ENCODE data around the gene FAM117B. TPM values are rescaled to one million over a fixed set of nuclear protein-coding genes. Genes with fewer than 3 reads are reported as not detected.

Gene FAM117B
- polyA plus RNA-seq, 4 donors = 1.4 to 15.0 (median 3.1) TPM

- no peak overlapping the region for H3K4me3 ChIP-seq (ENCODE audit: low read depth in 1 of 3, low read length in 3 of 3)
- no peaks in the 10 kb centered on the region for H3K4me1 ChIP-seq (ENCODE audit: control insufficient read depth in 3 of 3, insufficient read depth in 2 of 3, low read depth in 1 of 3, low read length in 2 of 3)
- H3K27me3 ChIP-seq (ENCODE audit: control insufficient read depth in 3 of 3, insufficient read depth in 3 of 3, low read length in 3 of 3) = no peaks in the 10 kb centered on the region
- H3K27ac ChIP-seq (ENCODE audit: low read depth in 1 of 3, low read length in 2 of 3) = no peak overlapping the region
- peaks cover 0 to 5% (median 0%) of the 10 kb centered on the region in 3 donors for H3K36me3 ChIP-seq (ENCODE audit: control insufficient read depth in 3 of 3, insufficient read depth in 2 of 3, low read depth in 1 of 3, low read length in 3 of 3)
- H3K9me3 ChIP-seq (ENCODE audit: control insufficient read depth in 2 of 2, insufficient read depth in 1 of 2, low read depth in 1 of 2, low read length in 1 of 2) = peaks cover 0 to 27% of the 10 kb centered on the region in 2 donors
- 72 to 85% (median 80%) methylated on average over 3 of the region's 3 CpGs for WGBS, 3 donors
- DNase-seq (no peak), FAIRE-seq (no peak)
Measured at GRCh38 chr2:202679980-202680379, 45.2 kb downstream of the FAM117B start.

GRCh38 chr2:202680512-202680911 lies 45.7 kb downstream of the FAM117B start:
- 82 to 98% (median 89%) methylated on average over 1 of the region's 1 CpG for WGBS, 3 donors

GRCh38 chr2:202681688-202682205 lies 47.0 kb downstream of the FAM117B start:
- no peak for FAIRE-seq
- H3K4me1 ChIP-seq (ENCODE audit: control insufficient read depth in 3 of 3, insufficient read depth in 2 of 3, low read depth in 1 of 3, low read length in 2 of 3) = no peaks in the 10 kb centered on the region
- peaks cover 0 to 22% of the 10 kb centered on the region in 2 donors for H3K9me3 ChIP-seq (ENCODE audit: control insufficient read depth in 2 of 2, insufficient read depth in 1 of 2, low read depth in 1 of 2, low read length in 1 of 2)
- no peak for DNase-seq
- 91 to 95% (median 94%) methylated on average over 9 of the region's 9 CpGs for WGBS, 3 donors
- no peaks in the 10 kb centered on the region for H3K27me3 ChIP-seq (ENCODE audit: control insufficient read depth in 3 of 3, insufficient read depth in 3 of 3, low read length in 3 of 3)
- H3K27ac ChIP-seq (ENCODE audit: low read depth in 1 of 3, low read length in 2 of 3) = no peak overlapping the region
- H3K4me3 ChIP-seq (ENCODE audit: low read depth in 1 of 3, low read length in 3 of 3) = no peak overlapping the region
- H3K36me3 ChIP-seq (ENCODE audit: control insufficient read depth in 3 of 3, insufficient read depth in 2 of 3, low read depth in 1 of 3, low read length in 3 of 3) = peaks cover 0 to 8% (median 0%) of the 10 kb centered on the region in 3 donors

More at GRCh38 chr2:202680512-202680911, 45.7 kb downstream of the FAM117B start:
- DNase-seq = no peak
- Histone ChIP-seq H3K36me3 (ENCODE audit: control insufficient read depth in 3 of 3, insufficient read depth in 2 of 3, low read depth in 1 of 3, low read length in 3 of 3) (peaks cover 0 to 5% (median 0%) of the 10 kb centered on the region in 3 donors), H3K4me3 (ENCODE audit: low read depth in 1 of 3, low read length in 3 of 3) (no peak overlapping the region), H3K27ac (ENCODE audit: low read depth in 1 of 3, low read length in 2 of 3) (no peak overlapping the region), H3K27me3 (ENCODE audit: control insufficient read depth in 3 of 3, insufficient read depth in 3 of 3, low read length in 3 of 3) (no peaks in the 10 kb centered on the region), H3K9me3 (ENCODE audit: control insufficient read depth in 2 of 2, insufficient read depth in 1 of 2, low read depth in 1 of 2, low read length in 1 of 2) (peaks cover 0 to 23% of the 10 kb centered on the region in 2 donors), H3K4me1 (ENCODE audit: control insufficient read depth in 3 of 3, insufficient read depth in 2 of 3, low read depth in 1 of 3, low read length in 2 of 3) (no peaks in the 10 kb centered on the region)
- no peak for FAIRE-seq

- Histone ChIP-seq H3K27ac (ENCODE audit: low read depth in 1 of 3, low read length in 2 of 3) (no peak overlapping the region), H3K9me3 (ENCODE audit: control insufficient read depth in 2 of 2, insufficient read depth in 1 of 2, low read depth in 1 of 2, low read length in 1 of 2) (peaks cover 0 to 22% of the 10 kb centered on the region in 2 donors), H3K36me3 (ENCODE audit: control insufficient read depth in 3 of 3, insufficient read depth in 2 of 3, low read depth in 1 of 3, low read length in 3 of 3) (peaks cover 0 to 8% (median 0%) of the 10 kb centered on the region in 3 donors), H3K27me3 (ENCODE audit: control insufficient read depth in 3 of 3, insufficient read depth in 3 of 3, low read length in 3 of 3) (no peaks in the 10 kb centered on the region), H3K4me1 (ENCODE audit: control insufficient read depth in 3 of 3, insufficient read depth in 2 of 3, low read depth in 1 of 3, low read length in 2 of 3) (no peaks in the 10 kb centered on the region), H3K4me3 (ENCODE audit: low read depth in 1 of 3, low read length in 3 of 3) (no peak overlapping the region)
- DNase-seq = no peak
- 95 to 97% (median 96%) methylated on average over 12 of the region's 12 CpGs for WGBS, 3 donors
- no peak for FAIRE-seq
Measured at GRCh38 chr2:202682274-202682673, 47.5 kb downstream of the FAM117B start.

GRCh38 chr2:202687276-202687675 lies 52.5 kb downstream of the FAM117B start:
- peaks cover 0 to 8% of the 10 kb centered on the region in 2 donors for H3K9me3 ChIP-seq (ENCODE audit: control insufficient read depth in 2 of 2, insufficient read depth in 1 of 2, low read depth in 1 of 2, low read length in 1 of 2)
- no peak for FAIRE-seq

GRCh38 chr2:202689459-202689858 lies 54.7 kb downstream of the FAM117B start:
- Histone ChIP-seq H3K9me3 (ENCODE audit: control insufficient read depth in 2 of 2, insufficient read depth in 1 of 2, low read depth in 1 of 2, low read length in 1 of 2) (no peaks in the 10 kb centered on the region), H3K36me3 (ENCODE audit: control insufficient read depth in 3 of 3, insufficient read depth in 2 of 3, low read depth in 1 of 3, low read length in 3 of 3) (peaks cover 0 to 5% (median 0%) of the 10 kb centered on the region in 3 donors), H3K27me3 (ENCODE audit: control insufficient read depth in 3 of 3, insufficient read depth in 3 of 3, low read length in 3 of 3) (no peaks in the 10 kb centered on the region), H3K4me3 (ENCODE audit: low read depth in 1 of 3, low read length in 3 of 3) (no peak overlapping the region), H3K27ac (ENCODE audit: low read depth in 1 of 3, low read length in 2 of 3) (no peak overlapping the region), H3K4me1 (ENCODE audit: control insufficient read depth in 3 of 3, insufficient read depth in 2 of 3, low read depth in 1 of 3, low read length in 2 of 3) (no peaks in the 10 kb centered on the region)
- WGBS, 3 donors = 89 to 100% (median 95%) methylated on average over 2 of the region's 2 CpGs
- DNase-seq = no peak
- FAIRE-seq = no peak

More at GRCh38 chr2:202687276-202687675, 52.5 kb downstream of the FAM117B start:
- DNase-seq = no peak
- Histone ChIP-seq H3K4me1 (ENCODE audit: control insufficient read depth in 3 of 3, insufficient read depth in 2 of 3, low read depth in 1 of 3, low read length in 2 of 3) (no peaks in the 10 kb centered on the region), H3K4me3 (ENCODE audit: low read depth in 1 of 3, low read length in 3 of 3) (no peak overlapping the region), H3K27me3 (ENCODE audit: control insufficient read depth in 3 of 3, insufficient read depth in 3 of 3, low read length in 3 of 3) (no peaks in the 10 kb centered on the region), H3K36me3 (ENCODE audit: control insufficient read depth in 3 of 3, insufficient read depth in 2 of 3, low read depth in 1 of 3, low read length in 3 of 3) (peaks cover 0 to 7% (median 0%) of the 10 kb centered on the region in 3 donors), H3K27ac (ENCODE audit: low read depth in 1 of 3, low read length in 2 of 3) (no peak overlapping the region)
- 82 to 94% (median 89%) methylated on average over 3 of the region's 3 CpGs for WGBS, 3 donors

GRCh38 chr2:202689898-202690297 lies 55.1 kb downstream of the FAM117B start:
- H3K9me3 ChIP-seq (ENCODE audit: control insufficient read depth in 2 of 2, insufficient read depth in 1 of 2, low read depth in 1 of 2, low read length in 1 of 2) = no peaks in the 10 kb centered on the region
- peaks cover 0 to 5% (median 0%) of the 10 kb centered on the region in 3 donors for H3K36me3 ChIP-seq (ENCODE audit: control insufficient read depth in 3 of 3, insufficient read depth in 2 of 3, low read depth in 1 of 3, low read length in 3 of 3)
- no peak for DNase-seq
- H3K4me3 ChIP-seq (ENCODE audit: low read depth in 1 of 3, low read length in 3 of 3) = no peak overlapping the region
- 82 to 84% (median 82%) methylated on average over 2 of the region's 2 CpGs for WGBS, 3 donors
- H3K27me3 ChIP-seq (ENCODE audit: control insufficient read depth in 3 of 3, insufficient read depth in 3 of 3, low read length in 3 of 3) = no peaks in the 10 kb centered on the region
- no peaks in the 10 kb centered on the region for H3K4me1 ChIP-seq (ENCODE audit: control insufficient read depth in 3 of 3, insufficient read depth in 2 of 3, low read depth in 1 of 3, low read length in 2 of 3)
- no peak for FAIRE-seq
- no peak overlapping the region for H3K27ac ChIP-seq (ENCODE audit: low read depth in 1 of 3, low read length in 2 of 3)

- no peak for FAIRE-seq
- Histone ChIP-seq H3K27me3 (ENCODE audit: control insufficient read depth in 3 of 3, insufficient read depth in 3 of 3, low read length in 3 of 3) (no peaks in the 10 kb centered on the region), H3K9me3 (ENCODE audit: control insufficient read depth in 2 of 2, insufficient read depth in 1 of 2, low read depth in 1 of 2, low read length in 1 of 2) (no peaks in the 10 kb centered on the region), H3K27ac (ENCODE audit: low read depth in 1 of 3, low read length in 2 of 3) (no peak overlapping the region), H3K4me1 (ENCODE audit: control insufficient read depth in 3 of 3, insufficient read depth in 2 of 3, low read depth in 1 of 3, low read length in 2 of 3) (no peaks in the 10 kb centered on the region), H3K4me3 (ENCODE audit: low read depth in 1 of 3, low read length in 3 of 3) (no peak overlapping the region), H3K36me3 (ENCODE audit: control insufficient read depth in 3 of 3, insufficient read depth in 2 of 3, low read depth in 1 of 3, low read length in 3 of 3) (peaks cover 0 to 5% (median 0%) of the 10 kb centered on the region in 3 donors)
- 78 to 91% (median 81%) methylated on average over 3 of the region's 3 CpGs for WGBS, 3 donors
- DNase-seq = no peak
Measured at GRCh38 chr2:202690321-202690900, 55.6 kb downstream of the FAM117B start.

Data from small intestine (tissue), 7 donors.